Peyer's patch (tissue), 4 donors: ENCODE results near the gene SLC39A1. TPM values are rescaled to one million over a fixed set of nuclear protein-coding genes. Genes with fewer than 3 reads are reported as not detected.

Experiments
- DNase-seq, 3 donors: peaks; one replicate each; pipeline ENCODE4 v3.0.0-alpha.2; 2017 to 2019
- H3K27ac ChIP-seq, 4 donors: fragments of 200-600 bp; sonication (generic); one replicate each; pipeline ENCODE4 v1.5.1; 2016 to 2019
- H3K27me3 ChIP-seq, 2 donors: fragments of 200-600 bp; sonication (generic); one replicate each; pipeline ENCODE4 v1.5.1; 2019
- H3K36me3 ChIP-seq, 3 donors: fragments of 200-600 bp; sonication (generic); one replicate each; pipeline ENCODE4 v1.5.1; 2016 to 2019
- H3K4me1 ChIP-seq, 4 donors: fragments of 200-600 bp; sonication (generic); one replicate each; pipeline ENCODE4 v1.5.1; 2016 to 2019
- H3K4me3 ChIP-seq, 4 donors: fragments of 200-600 bp; sonication (generic); 1 replicate in 3 of 4; 2 replicates in 1 of 4; pipeline ENCODE4 v1.5.1; 2016 to 2019; ENCODE audit warnings: mild to moderate bottlenecking in 1 of 4
- H3K9me3 ChIP-seq, 4 donors: fragments of 200-600 bp; sonication (generic); one replicate each; pipeline ENCODE4 v1.5.1; 2016 to 2019; ENCODE audit warnings: mild to moderate bottlenecking in 1 of 4
- CTCF ChIP-seq, 6 experiments: fragments of 450-650 bp in 4 of 6; fragments of 200-600 bp in 2 of 6; sonication (generic) in 1 of 6; IDR thresholded peaks; one replicate each; pipeline ENCODE4 v1.5.1; 2017 to 2019; ENCODE audit warnings: antibody characterized with exemption in 6 of 6, mild to moderate bottlenecking in 3 of 6, moderate library complexity in 1 of 6
- POLR2A ChIP-seq, 2 donors: fragments of 450-650 bp; IDR thresholded peaks; one replicate each; pipeline ENCODE4 v1.5.1; 2017; ENCODE audit warnings: antibody characterized with exemption in 2 of 2, mild to moderate bottlenecking in 2 of 2, moderate library complexity in 2 of 2
- total RNA-seq, 4 donors: library from RNA; depleted of rRNA; stranded (reverse); fragments of >200 nt; gene quantifications; one replicate each; pipeline ENCODE4 v1.1.0, GENCODE V29; 2016

SLC39A1 gene
- total RNA-seq, 4 donors from 2014 or later = 20.6 to 73.0 (median 60.1) TPM

- Histone ChIP-seq H3K27me3 (no peaks in the 10 kb centered on the region), H3K4me1 (no peaks in the 10 kb centered on the region), H3K36me3 (peaks cover 0 to 80% (median 0%) of the 10 kb centered on the region in 3 donors), H3K4me3 (no peak overlapping the region), H3K27ac (no peak overlapping the region), H3K9me3 (no peaks in the 10 kb centered on the region)
- no peak for TF ChIP-seq CTCF (IDR thresholded peaks at IDR 0.05)
- no peak for TF ChIP-seq POLR2A (IDR thresholded peaks at IDR 0.05)
- peak in 1 of 3 donors; percentile 8 for DNase-seq
Observed at GRCh38 chr1:153933955-153934354, 29.4 kb downstream of the SLC39A1 start.

GRCh38 chr1:153933430-153933829 lies 29.9 kb downstream of the SLC39A1 start:
- no peaks in the 10 kb centered on the region for H3K4me1 ChIP-seq
- H3K36me3 ChIP-seq = peaks cover 0 to 74% (median 0%) of the 10 kb centered on the region in 3 donors
- TF ChIP-seq POLR2A (IDR thresholded peaks at IDR 0.05) (no peak), CTCF (IDR thresholded peaks at IDR 0.05) (no peak)
- H3K4me3 ChIP-seq = no peak overlapping the region
- H3K27me3 ChIP-seq = no peaks in the 10 kb centered on the region
- DNase-seq = peak in 1 of 3 donors; percentile 40
- H3K9me3 ChIP-seq = no peaks in the 10 kb centered on the region
- no peak overlapping the region for H3K27ac ChIP-seq

- no peak for TF ChIP-seq POLR2A (IDR thresholded peaks at IDR 0.05)
- DNase-seq = peak in 1 of 3 donors; percentile 27
- Histone ChIP-seq H3K9me3 (no peaks in the 10 kb centered on the region), H3K27ac (no peak overlapping the region), H3K4me3 (no peak overlapping the region), H3K27me3 (no peaks in the 10 kb centered on the region), H3K4me1 (no peaks in the 10 kb centered on the region), H3K36me3 (peaks cover 0 to 66% (median 0%) of the 10 kb centered on the region in 3 donors)
Observed at GRCh38 chr1:153932156-153933131, 30.9 kb downstream of the SLC39A1 start.

- H3K4me3 ChIP-seq = no peak overlapping the region
- H3K36me3 ChIP-seq = peaks cover 0 to 44% (median 0%) of the 10 kb centered on the region in 3 donors
- no peaks in the 10 kb centered on the region for H3K9me3 ChIP-seq
- H3K27ac ChIP-seq = no peak overlapping the region
- no peaks in the 10 kb centered on the region for H3K27me3 ChIP-seq
- DNase-seq = no peak
- H3K4me1 ChIP-seq = no peaks in the 10 kb centered on the region
- TF ChIP-seq POLR2A (IDR thresholded peaks at IDR 0.05) (no peak), CTCF (IDR thresholded peaks at IDR 0.05) (no peak)
Observed at GRCh38 chr1:153929981-153930948, 33.1 kb downstream of the SLC39A1 start.

GRCh38 chr1:153929426-153929825 lies 33.9 kb downstream of the SLC39A1 start:
- H3K27me3 ChIP-seq = no peaks in the 10 kb centered on the region
- peak overlapping the region in 1 of 4 donors; percentile 29 for H3K27ac ChIP-seq
- TF ChIP-seq CTCF (IDR thresholded peaks at IDR 0.05) (no peak), POLR2A (IDR thresholded peaks at IDR 0.05) (no peak)
- peaks cover 0 to 36% (median 0%) of the 10 kb centered on the region in 3 donors for H3K36me3 ChIP-seq
- no peaks in the 10 kb centered on the region for H3K9me3 ChIP-seq
- DNase-seq = peak in 1 of 3 donors; percentile 19
- peaks cover 0 to under 1% (median 0%) of the 10 kb centered on the region in 4 donors for H3K4me1 ChIP-seq
- no peak overlapping the region for H3K4me3 ChIP-seq
